ENCODE data around the gene PRR30. TPM values are rescaled to one million over a fixed set of nuclear protein-coding genes. Genes with fewer than 3 reads are reported as not detected.

The PRR30 gene
- total RNA-seq, 1 experiment from 2014 or later: not detected

DNA sequence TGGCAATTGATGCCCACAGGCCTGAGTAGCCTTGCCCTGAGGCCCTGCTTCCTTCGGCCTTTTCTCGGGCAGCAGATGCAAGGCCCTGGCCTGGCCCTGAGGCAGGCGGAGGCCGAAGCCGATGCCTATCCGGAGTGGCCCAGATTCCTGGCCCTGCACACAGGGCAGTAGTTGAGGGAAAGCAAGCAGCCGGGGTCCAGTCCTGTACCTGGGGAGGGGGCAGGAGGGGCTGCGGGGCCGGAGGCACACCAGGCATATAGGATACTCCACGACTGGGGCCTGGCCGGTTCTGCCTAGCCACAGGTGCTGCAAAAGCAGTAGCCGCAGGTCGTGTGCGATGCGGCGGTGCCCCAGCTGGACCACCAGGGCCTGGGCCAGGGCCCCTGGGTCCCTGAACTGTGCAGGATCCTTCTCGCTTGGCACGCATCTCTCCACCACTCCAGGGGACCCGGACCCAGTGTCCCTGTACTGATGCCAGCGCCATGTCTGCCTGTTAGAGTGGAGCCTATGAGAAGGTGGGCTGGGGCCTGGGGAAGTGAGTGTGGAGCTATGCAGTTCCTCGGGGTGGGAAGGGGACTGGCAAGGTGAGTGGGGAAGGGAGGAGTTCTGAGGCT, 1.8 kb downstream of the PRR30 start:
- ChIA-PET RAD21 (ENCODE audit: low non-redundant PET in 1 of 2, low total read pairs in 2 of 2, uncharacterized antibody in 2 of 2, unreplicated experiment in 2 of 2) (no interaction called here), CTCF (interaction anchor here (1.4 kb wide), 1 partner anchor 32 kb away, joined by 3 read pairs; no protein-coding TSS in a partner anchor), POLR2A (no interaction called here)
- Histone ChIP-seq H3K9me2 (ENCODE audit: insufficient read depth) (no peaks in the 10 kb centered on the region), H3K9me3 (ENCODE audit: control insufficient read depth in 1 of 2, insufficient read depth in 1 of 2, low read depth in 1 of 2, low read length in 2 of 2) (no peaks in the 10 kb centered on the region), H3K79me2 (ENCODE audit: insufficient read depth, low read length) (peaks cover 19% of the 10 kb centered on the region), H3K4me3 (replicated peaks in 1 of 2; ENCODE audit: low read depth in 1 of 2, low read length in 2 of 2) (no peak overlapping the region), H3K4me1 (ENCODE audit: control insufficient read depth in 1 of 2, insufficient read depth in 2 of 2, low read length in 2 of 2) (peaks cover 4 to 19% of the 10 kb centered on the region in 2 experiments; a peak in 3 of 4 replicates), H3K27me3 (ENCODE audit: insufficient read depth, low read length) (no peaks in the 10 kb centered on the region), H2AFZ (ENCODE audit: low read depth, low read length, poor library complexity, severe bottlenecking) (no peak overlapping the region), H3K27ac (ENCODE audit: low read depth, low read length) (no peak overlapping the region), H4K20me1 (ENCODE audit: insufficient read depth) (no peaks in the 10 kb centered on the region), H3K9ac (ENCODE audit: low read length) (no peak overlapping the region), H3K4me2 (ENCODE audit: low read length) (no peak overlapping the region), H3K36me3 (ENCODE audit: control insufficient read depth in 1 of 2, insufficient read depth in 2 of 2, low read length in 2 of 2) (peaks cover 1 to 7% of the 10 kb centered on the region in 2 experiments; a peak in 2 of 4 replicates)
- TF ChIP-seq CEBPB (IDR thresholded peaks at IDR 0.05; ENCODE audit: low read depth): no peak
- TF ChIP-seq SP1 (IDR thresholded peaks at IDR 0.05; ENCODE audit: low read depth): no peak
- TF ChIP-seq ZNF274 (IDR thresholded peaks at IDR 0.05; ENCODE audit: low read depth, low read length): no peak
- no peak for TF ChIP-seq ZFX (IDR thresholded peaks at IDR 0.05)
- TF ChIP-seq EZH2 (IDR thresholded peaks at IDR 0.05): no peak
- TF ChIP-seq, protein P1, sequence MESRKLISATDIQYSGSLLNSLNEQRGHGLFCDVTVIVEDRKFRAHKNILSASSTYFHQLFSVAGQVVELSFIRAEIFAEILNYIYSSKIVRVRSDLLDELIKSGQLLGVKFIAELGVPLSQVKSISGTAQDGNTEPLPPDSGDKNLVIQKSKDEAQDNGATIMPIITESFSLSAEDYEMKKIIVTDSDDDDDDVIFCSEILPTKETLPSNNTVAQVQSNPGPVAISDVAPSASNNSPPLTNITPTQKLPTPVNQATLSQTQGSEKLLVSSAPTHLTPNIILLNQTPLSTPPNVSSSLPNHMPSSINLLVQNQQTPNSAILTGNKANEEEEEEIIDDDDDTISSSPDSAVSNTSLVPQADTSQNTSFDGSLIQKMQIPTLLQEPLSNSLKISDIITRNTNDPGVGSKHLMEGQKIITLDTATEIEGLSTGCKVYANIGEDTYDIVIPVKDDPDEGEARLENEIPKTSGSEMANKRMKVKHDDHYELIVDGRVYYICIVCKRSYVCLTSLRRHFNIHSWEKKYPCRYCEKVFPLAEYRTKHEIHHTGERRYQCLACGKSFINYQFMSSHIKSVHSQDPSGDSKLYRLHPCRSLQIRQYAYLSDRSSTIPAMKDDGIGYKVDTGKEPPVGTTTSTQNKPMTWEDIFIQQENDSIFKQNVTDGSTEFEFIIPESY (IDR thresholded peaks at IDR 0.05; ENCODE audit: extremely low read depth, insufficient replicate concordance, low read length): no peak
- TF ChIP-seq EZH2phosphoT487 (IDR thresholded peaks at IDR 0.05; ENCODE audit: borderline replicate concordance): no peak
- TF ChIP-seq SIN3A (IDR thresholded peaks at IDR 0.05; ENCODE audit: low read depth): no peak
- no peak for TF ChIP-seq POLR2A (IDR thresholded peaks at IDR 0.05; ENCODE audit: borderline replicate concordance, extremely low read depth, insufficient read depth, insufficient read length)
- DNase-seq (ENCODE audit: low read depth, low spot score): no peak
- intact Hi-C loops (cut with micrococcal nuclease): no loop called here
- BruUV-seq (replicated peaks): no TSS peak
- ATAC-seq: no peak

All from HCT116 (cell line).